Measurements from ENCODE around the gene MVK. TPM values are rescaled to one million over a fixed set of nuclear protein-coding genes. Genes with fewer than 3 reads are reported as not detected.

Gene MVK
- total and polyA plus RNA-seq, 2 donors from 2014 or later: 40.0 to 48.1 TPM

DNA sequence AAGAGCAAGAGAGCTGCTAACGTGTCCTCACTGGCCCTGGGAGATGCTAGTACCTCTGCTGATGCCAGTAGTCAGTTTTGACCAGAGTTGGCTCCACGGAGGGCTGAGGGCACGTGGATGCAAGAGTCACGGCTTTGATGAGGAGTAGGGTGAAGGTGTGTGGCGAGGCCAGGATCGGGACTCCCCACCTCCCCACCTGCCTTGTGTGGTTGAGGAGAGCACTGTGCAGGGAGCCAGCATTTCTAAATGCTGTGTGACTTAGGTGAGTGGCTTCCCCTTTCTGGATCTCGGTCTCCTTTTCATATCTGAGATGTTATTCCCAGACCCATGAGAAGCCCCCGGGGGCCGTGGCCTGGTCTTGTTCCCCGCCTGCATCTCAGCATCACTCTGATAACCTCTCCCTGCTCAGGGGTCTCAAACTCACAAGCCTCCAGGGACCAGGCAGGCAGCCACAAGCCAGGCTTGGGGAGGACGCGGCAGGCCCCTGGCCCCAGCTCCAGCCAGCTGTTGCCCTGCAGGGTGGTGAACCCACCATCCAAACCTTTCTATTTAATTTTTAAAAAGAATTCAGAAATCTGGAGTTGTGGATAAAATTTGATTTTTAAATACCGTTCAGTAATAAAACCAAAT, 32.1 kb downstream of the MVK start:
- no peak for FAIRE-seq

DNA sequence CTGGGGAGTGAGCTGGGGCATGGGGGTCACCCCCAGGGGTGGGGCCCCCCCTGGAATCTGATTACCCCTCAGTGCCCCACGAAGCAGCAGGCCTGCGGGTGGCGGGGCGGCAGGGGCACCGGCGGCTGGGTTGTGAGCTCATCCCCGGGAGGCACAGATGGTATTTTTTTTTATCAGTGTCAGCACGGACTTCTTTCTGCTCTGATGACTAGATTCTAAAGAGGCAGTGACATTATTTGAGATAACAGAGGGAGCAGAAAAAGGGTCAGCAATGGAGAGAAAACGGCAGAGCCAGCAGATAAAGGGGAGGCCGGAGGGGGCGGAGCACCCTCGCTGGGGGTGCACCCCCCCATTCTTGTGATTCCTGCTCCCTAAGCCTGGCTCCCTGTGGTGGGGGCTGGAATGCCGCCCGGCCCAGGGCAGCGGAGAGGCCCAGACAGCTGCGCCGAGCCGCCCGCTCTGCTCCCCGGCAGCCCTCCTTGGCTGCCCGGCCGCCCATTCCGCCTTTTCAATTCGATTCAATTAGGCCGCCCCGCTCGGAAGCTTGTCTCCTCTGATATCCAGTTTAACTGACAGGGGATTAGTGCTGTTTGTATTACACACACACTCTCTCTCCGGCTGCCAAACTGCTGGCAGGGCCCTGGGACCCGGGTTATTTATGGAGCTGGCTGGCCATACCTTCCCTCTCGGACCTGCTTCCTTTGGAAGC, 32.9 kb downstream of the MVK start:
- Histone ChIP-seq H3K4me3 (ENCODE audit: low read length in 3 of 3) (no peak overlapping the region), H3K9ac (ENCODE audit: low read length in 3 of 3) (no peak overlapping the region), H3K36me3 (ENCODE audit: control insufficient read depth in 2 of 3, insufficient read depth in 3 of 3, low read length in 3 of 3) (no peaks in the 10 kb centered on the region), H3K27ac (ENCODE audit: low read depth in 2 of 2, low read length in 2 of 2) (no peak overlapping the region), H3K27me3 (ENCODE audit: control insufficient read depth, insufficient read depth, low read length) (no peaks in the 10 kb centered on the region), H3K4me1 (ENCODE audit: control insufficient read depth in 2 of 3, insufficient read depth in 2 of 3, low read depth in 1 of 3, low read length in 3 of 3) (no peaks in the 10 kb centered on the region), H3K9me3 (ENCODE audit: control insufficient read depth in 2 of 3, insufficient read depth in 1 of 3, low read length in 3 of 3) (no peaks in the 10 kb centered on the region)
- TF ChIP-seq, protein P1, sequence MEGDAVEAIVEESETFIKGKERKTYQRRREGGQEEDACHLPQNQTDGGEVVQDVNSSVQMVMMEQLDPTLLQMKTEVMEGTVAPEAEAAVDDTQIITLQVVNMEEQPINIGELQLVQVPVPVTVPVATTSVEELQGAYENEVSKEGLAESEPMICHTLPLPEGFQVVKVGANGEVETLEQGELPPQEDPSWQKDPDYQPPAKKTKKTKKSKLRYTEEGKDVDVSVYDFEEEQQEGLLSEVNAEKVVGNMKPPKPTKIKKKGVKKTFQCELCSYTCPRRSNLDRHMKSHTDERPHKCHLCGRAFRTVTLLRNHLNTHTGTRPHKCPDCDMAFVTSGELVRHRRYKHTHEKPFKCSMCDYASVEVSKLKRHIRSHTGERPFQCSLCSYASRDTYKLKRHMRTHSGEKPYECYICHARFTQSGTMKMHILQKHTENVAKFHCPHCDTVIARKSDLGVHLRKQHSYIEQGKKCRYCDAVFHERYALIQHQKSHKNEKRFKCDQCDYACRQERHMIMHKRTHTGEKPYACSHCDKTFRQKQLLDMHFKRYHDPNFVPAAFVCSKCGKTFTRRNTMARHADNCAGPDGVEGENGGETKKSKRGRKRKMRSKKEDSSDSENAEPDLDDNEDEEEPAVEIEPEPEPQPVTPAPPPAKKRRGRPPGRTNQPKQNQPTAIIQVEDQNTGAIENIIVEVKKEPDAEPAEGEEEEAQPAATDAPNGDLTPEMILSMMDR (IDR thresholded peaks at IDR 0.05; ENCODE audit: borderline replicate concordance, extremely low read depth, insufficient read depth): no peak
- DNase-seq: peak in 4 of 5 donors; percentile 65 to 80 (median 70)
- no peak for FAIRE-seq
- intact Hi-C loops (cut with DNase I): no loop called here

More for the DNA sequence above, 32.1 kb downstream of the MVK start:
- intact Hi-C loops (cut with DNase I): no loop called here
- no peaks in the 10 kb centered on the region for H3K9me3 ChIP-seq (ENCODE audit: control insufficient read depth in 2 of 3, insufficient read depth in 1 of 3, low read length in 3 of 3)
- no peaks in the 10 kb centered on the region for H3K36me3 ChIP-seq (ENCODE audit: control insufficient read depth in 2 of 3, insufficient read depth in 3 of 3, low read length in 3 of 3)
- no peaks in the 10 kb centered on the region for H3K27me3 ChIP-seq (ENCODE audit: control insufficient read depth, insufficient read depth, low read length)
- TF ChIP-seq, protein P1 (IDR thresholded peaks at IDR 0.05; ENCODE audit: borderline replicate concordance, extremely low read depth, insufficient read depth): no peak
- H3K27ac ChIP-seq (ENCODE audit: low read depth in 2 of 2, low read length in 2 of 2): no peak overlapping the region
- no peak for DNase-seq
- H3K9ac ChIP-seq (ENCODE audit: low read length in 3 of 3): no peak overlapping the region
- no peaks in the 10 kb centered on the region for H3K4me1 ChIP-seq (ENCODE audit: control insufficient read depth in 2 of 3, insufficient read depth in 2 of 3, low read depth in 1 of 3, low read length in 3 of 3)
- H3K4me3 ChIP-seq (ENCODE audit: low read length in 3 of 3): no peak overlapping the region

GRCh38 chr12:109607618-109608017, 34.0 kb downstream of the MVK start:
- TF ChIP-seq, protein P1 (IDR thresholded peaks at IDR 0.05; ENCODE audit: borderline replicate concordance, extremely low read depth, insufficient read depth): no peak
- Histone ChIP-seq H3K4me1 (ENCODE audit: control insufficient read depth in 2 of 3, insufficient read depth in 2 of 3, low read depth in 1 of 3, low read length in 3 of 3) (no peaks in the 10 kb centered on the region), H3K9ac (ENCODE audit: low read length in 3 of 3) (no peak overlapping the region), H3K27me3 (ENCODE audit: control insufficient read depth, insufficient read depth, low read length) (no peaks in the 10 kb centered on the region), H3K27ac (ENCODE audit: low read depth in 2 of 2, low read length in 2 of 2) (no peak overlapping the region), H3K4me3 (ENCODE audit: low read length in 3 of 3) (no peak overlapping the region), H3K36me3 (ENCODE audit: control insufficient read depth in 2 of 3, insufficient read depth in 3 of 3, low read length in 3 of 3) (no peaks in the 10 kb centered on the region), H3K9me3 (ENCODE audit: control insufficient read depth in 2 of 3, insufficient read depth in 1 of 3, low read length in 3 of 3) (no peaks in the 10 kb centered on the region)
- intact Hi-C loops (cut with DNase I): no loop called here
- DNase-seq (no peak), FAIRE-seq (no peak)
